ENCODE measurements around the gene GSC.
A peak's percentile ranks its signal among the peaks of the same experiment; 100 is the strongest.

Gene GSC

GRCh38 chr14:94779713-94780112 lies 9.8 kb upstream of the GSC start:
- ATAC-seq (replicated peaks) (no peak), DNase-seq (no peak)
- peaks cover 57 to 66% of the 10 kb centered on the region in 2 donors for H3K27me3 Mint-ChIP-seq
- peaks cover 3 to 6% of the 10 kb centered on the region in 2 donors for H3K4me1 Mint-ChIP-seq (ENCODE audit: low read depth in 2 of 2)
- no peak overlapping the region for H3K4me3 Mint-ChIP-seq
- no peaks in the 10 kb centered on the region for H3K9me3 Mint-ChIP-seq
- H3K36me3 Mint-ChIP-seq (ENCODE audit: insufficient read depth) = no peaks in the 10 kb centered on the region
- no peak overlapping the region for H3K27ac Mint-ChIP-seq

GRCh38 chr14:94775871-94776210 lies 5.9 kb upstream of the GSC start:
- H3K9me3 Mint-ChIP-seq = no peaks in the 10 kb centered on the region
- DNase-seq (no peak), ATAC-seq (replicated peaks) (no peak)
- peaks cover 13% of the 10 kb centered on the region for H3K36me3 Mint-ChIP-seq (ENCODE audit: insufficient read depth)
- H3K27me3 Mint-ChIP-seq = peaks cover 90 to 99% of the 10 kb centered on the region in 2 donors
- no peak overlapping the region for H3K4me3 Mint-ChIP-seq
- no peak overlapping the region for H3K27ac Mint-ChIP-seq
- peaks cover 6 to 7% of the 10 kb centered on the region in 2 donors for H3K4me1 Mint-ChIP-seq (ENCODE audit: low read depth in 2 of 2)

- Mint-ChIP-seq H3K36me3 (ENCODE audit: insufficient read depth) (peaks cover 13% of the 10 kb centered on the region), H3K9me3 (no peaks in the 10 kb centered on the region), H3K27ac (no peak overlapping the region), H3K4me1 (ENCODE audit: low read depth in 2 of 2) (peaks cover 6 to 7% of the 10 kb centered on the region in 2 donors), H3K4me3 (no peak overlapping the region), H3K27me3 (peaks cover 90 to 100% of the 10 kb centered on the region in 2 donors)
- ATAC-seq (replicated peaks) = no peak
- DNase-seq = no peak
Observed at GRCh38 chr14:94775091-94775870, 5.4 kb upstream of the GSC start.

- no peak overlapping the region for H3K27ac Mint-ChIP-seq
Observed at GRCh38 chr14:94774344-94775090, 4.6 kb upstream of the GSC start.

GRCh38 chr14:94773655-94774343 lies 3.9 kb upstream of the GSC start:
- H3K36me3 Mint-ChIP-seq (ENCODE audit: insufficient read depth) = peaks cover 13% of the 10 kb centered on the region
- no peak for ATAC-seq (replicated peaks)
- peaks cover 9 to 10% of the 10 kb centered on the region in 2 donors for H3K4me1 Mint-ChIP-seq (ENCODE audit: low read depth in 2 of 2)
- no peak overlapping the region for H3K4me3 Mint-ChIP-seq
- no peak overlapping the region for H3K27ac Mint-ChIP-seq
- no peaks in the 10 kb centered on the region for H3K9me3 Mint-ChIP-seq
- peaks cover 87 to 96% of the 10 kb centered on the region in 2 donors for H3K27me3 Mint-ChIP-seq
- no peak for DNase-seq

More at GRCh38 chr14:94774344-94775090, 4.6 kb upstream of the GSC start:
- no peak for DNase-seq
- Mint-ChIP-seq H3K27me3 (peaks cover 87 to 96% of the 10 kb centered on the region in 2 donors), H3K4me1 (ENCODE audit: low read depth in 2 of 2) (peaks cover 6 to 7% of the 10 kb centered on the region in 2 donors), H3K9me3 (no peaks in the 10 kb centered on the region), H3K4me3 (no peak overlapping the region), H3K36me3 (ENCODE audit: insufficient read depth) (peaks cover 13% of the 10 kb centered on the region)
- no peak for ATAC-seq (replicated peaks)

GRCh38 chr14:94773061-94773648 lies 3.2 kb upstream of the GSC start:
- ATAC-seq (replicated peaks) (no peak), DNase-seq (no peak)
- Mint-ChIP-seq H3K4me1 (ENCODE audit: low read depth in 2 of 2) (peaks cover 13 to 16% of the 10 kb centered on the region in 2 donors), H3K27me3 (peaks cover 89 to 96% of the 10 kb centered on the region in 2 donors), H3K4me3 (no peak overlapping the region), H3K9me3 (no peaks in the 10 kb centered on the region), H3K36me3 (ENCODE audit: insufficient read depth) (peaks cover 15% of the 10 kb centered on the region), H3K27ac (no peak overlapping the region)

- ATAC-seq (replicated peaks) (no peak), DNase-seq (no peak)
- H3K27ac Mint-ChIP-seq = no peak overlapping the region
- no peak overlapping the region for H3K4me3 Mint-ChIP-seq
- H3K36me3 Mint-ChIP-seq (ENCODE audit: insufficient read depth) = peaks cover 16% of the 10 kb centered on the region
- H3K9me3 Mint-ChIP-seq = no peaks in the 10 kb centered on the region
- peaks cover 13 to 17% of the 10 kb centered on the region in 2 donors for H3K4me1 Mint-ChIP-seq (ENCODE audit: low read depth in 2 of 2)
- peaks cover 91 to 96% of the 10 kb centered on the region in 2 donors for H3K27me3 Mint-ChIP-seq
Observed at GRCh38 chr14:94772548-94772947, 2.6 kb upstream of the GSC start.

- H3K27ac Mint-ChIP-seq = no peak overlapping the region
- peaks cover 90 to 96% of the 10 kb centered on the region in 2 donors for H3K27me3 Mint-ChIP-seq
- peaks cover 16% of the 10 kb centered on the region for H3K36me3 Mint-ChIP-seq (ENCODE audit: insufficient read depth)
- ATAC-seq (replicated peaks) (no peak), DNase-seq (no peak)
- H3K4me3 Mint-ChIP-seq = no peak overlapping the region
- H3K4me1 Mint-ChIP-seq (ENCODE audit: low read depth in 2 of 2) = peaks cover 13 to 17% of the 10 kb centered on the region in 2 donors
- no peaks in the 10 kb centered on the region for H3K9me3 Mint-ChIP-seq
Observed at GRCh38 chr14:94771906-94772490, 2.1 kb upstream of the GSC start.

GRCh38 chr14:94771158-94771905 lies 1.4 kb upstream of the GSC start:
- no peak for DNase-seq
- H3K27me3 Mint-ChIP-seq = peaks cover 87 to 96% of the 10 kb centered on the region in 2 donors
- H3K4me3 Mint-ChIP-seq = peak overlapping the region in 1 of 2 donors; percentile 64
- peaks cover 13 to 17% of the 10 kb centered on the region in 2 donors for H3K4me1 Mint-ChIP-seq (ENCODE audit: low read depth in 2 of 2)
- H3K27ac Mint-ChIP-seq = no peak overlapping the region
- ATAC-seq (replicated peaks) = no peak
- peaks cover 16% of the 10 kb centered on the region for H3K36me3 Mint-ChIP-seq (ENCODE audit: insufficient read depth)
- no peaks in the 10 kb centered on the region for H3K9me3 Mint-ChIP-seq

GRCh38 chr14:94770815-94771157 lies 873 bp upstream of the GSC start:
- H3K27ac Mint-ChIP-seq = no peak overlapping the region
- H3K4me3 Mint-ChIP-seq = peak overlapping the region; percentile 64 to 75

GRCh38 chr14:94770251-94770749 lies 387 bp upstream of the GSC start:
- Mint-ChIP-seq H3K9me3 (no peaks in the 10 kb centered on the region), H3K4me1 (ENCODE audit: low read depth in 2 of 2) (peaks cover 8 to 14% of the 10 kb centered on the region in 2 donors), H3K27ac (no peak overlapping the region), H3K4me3 (peak overlapping the region; percentile 64 to 75), H3K36me3 (ENCODE audit: insufficient read depth) (peaks cover 19% of the 10 kb centered on the region), H3K27me3 (peaks cover 83 to 94% of the 10 kb centered on the region in 2 donors)
- ATAC-seq (replicated peaks) = no peak
- no peak for DNase-seq

More at GRCh38 chr14:94770815-94771157, 873 bp upstream of the GSC start:
- no peaks in the 10 kb centered on the region for H3K9me3 Mint-ChIP-seq
- ATAC-seq (replicated peaks) (no peak), DNase-seq (no peak)
- H3K4me1 Mint-ChIP-seq (ENCODE audit: low read depth in 2 of 2) = peaks cover 13 to 17% of the 10 kb centered on the region in 2 donors
- peaks cover 83 to 94% of the 10 kb centered on the region in 2 donors for H3K27me3 Mint-ChIP-seq
- peaks cover 19% of the 10 kb centered on the region for H3K36me3 Mint-ChIP-seq (ENCODE audit: insufficient read depth)

Data from effector memory CD8-positive, alpha-beta T cell (primary cell).